CD4-positive, alpha-beta T cell treated with Interleukin-2 at 100 ng/mL for 4 hours (primary cell): ENCODE data around the gene ASPG.
"Not testable (repeated sequence)": the region's sequence is repeated elsewhere in the genome, so short reads cannot be mapped to it uniquely, and the experiment has no call there.

Experiments used
- DNase-seq: peaks from one replicate; pipeline ENCODE4 v3.0.0-alpha.2; 2020; ENCODE audit warnings: low spot score

The ASPG gene

GRCh38 chr14:104147346-104148125, 62.0 kb downstream of the ASPG start:
- no peak for DNase-seq

GRCh38 chr14:104148433-104149277, 63.2 kb downstream of the ASPG start:
- no peak for DNase-seq

GRCh38 chr14:104149278-104149595, 63.7 kb downstream of the ASPG start:
- DNase-seq: no peak

- no peak for DNase-seq
These were observed 64.2 kb downstream of the ASPG start for GRCh38 chr14:104149617-104150135.

GRCh38 chr14:104150136-104151025, 64.9 kb downstream of the ASPG start:
- no peak for DNase-seq

- DNase-seq: no peak
These were observed 65.5 kb downstream of the ASPG start for GRCh38 chr14:104151026-104151381.

- DNase-seq: no peak
These were observed 66.2 kb downstream of the ASPG start for GRCh38 chr14:104151566-104152245.

- no peak for DNase-seq
These were observed 66.7 kb downstream of the ASPG start for GRCh38 chr14:104152246-104152575.

- no peak for DNase-seq
These were observed 67.3 kb downstream of the ASPG start for GRCh38 chr14:104152686-104153393.

GRCh38 chr14:104153394-104153755, 67.9 kb downstream of the ASPG start:
- not testable (repeated sequence) for DNase-seq

GRCh38 chr14:104154246-104154645, 68.7 kb downstream of the ASPG start:
- DNase-seq: no peak

- no peak for DNase-seq
These were observed 70.0 kb downstream of the ASPG start for GRCh38 chr14:104155513-104155912.

- no peak for DNase-seq
These were observed 70.6 kb downstream of the ASPG start for GRCh38 chr14:104156142-104156541.

- no peak for DNase-seq
These were observed 71.8 kb downstream of the ASPG start for GRCh38 chr14:104157016-104157928.

- DNase-seq: no peak
These were observed 73.6 kb downstream of the ASPG start for GRCh38 chr14:104158827-104159798.

- no peak for DNase-seq
These were observed 74.5 kb downstream of the ASPG start for GRCh38 chr14:104159990-104160389.

- no peak for DNase-seq
These were observed 76.3 kb downstream of the ASPG start for GRCh38 chr14:104161602-104162367.

- no peak for DNase-seq
These were observed 77.0 kb downstream of the ASPG start for GRCh38 chr14:104162495-104162894.
